Thyroid gland (tissue), 4 donors: Measurements from ENCODE around the gene MMP11. TPM values are rescaled to one million over a fixed set of nuclear protein-coding genes. Genes with fewer than 3 reads are reported as not detected.

Source experiments
- DNase-seq, 2 donors: peaks; one replicate each; pipeline ENCODE4 v3.0.0-alpha.2; 2019
- H3K27ac ChIP-seq, 3 donors: fragments of 200-600 bp; sonication (generic); 1 replicate in 2 of 3; 2 replicates in 1 of 3; pipeline ENCODE4 v1.5.1; 2016 to 2019; ENCODE audit warnings: mild to moderate bottlenecking in 1 of 3, moderate library complexity in 1 of 3
- H3K27me3 ChIP-seq: fragments of 200-600 bp; sonication (generic); one replicate; pipeline ENCODE4 v1.5.1; 2019
- H3K36me3 ChIP-seq, 2 donors: fragments of 200-600 bp; sonication (generic); one replicate each; pipeline ENCODE4 v1.5.1; 2016 to 2019
- H3K4me1 ChIP-seq, 2 donors: fragments of 200-600 bp; sonication (generic); one replicate each; pipeline ENCODE4 v1.5.1; 2017 to 2019
- H3K4me3 ChIP-seq, 3 donors: fragments of 200-600 bp; sonication (generic); replicated peaks in 1 of 3; 1 replicate in 2 of 3; 2 replicates in 1 of 3; pipeline ENCODE4 v1.5.1; 2016; ENCODE audit warnings: mild to moderate bottlenecking in 1 of 3
- H3K9me3 ChIP-seq: fragments of 200-600 bp; sonication (generic); one replicate; pipeline ENCODE4 v1.5.1; 2017
- CTCF ChIP-seq, 6 experiments: fragments of 200-600 bp in 3 of 6; fragments of 450-650 bp in 3 of 6; sonication (generic) in 3 of 6; IDR thresholded peaks; one replicate each; pipeline ENCODE4 v1.5.1; 2016 to 2019; ENCODE audit warnings: antibody characterized with exemption in 6 of 6, mild to moderate bottlenecking in 2 of 6, inconsistent platforms in 1 of 6, moderate library complexity in 1 of 6
- POLR2A ChIP-seq, 2 donors: fragments of 450-650 bp; IDR thresholded peaks; one replicate each; pipeline ENCODE4 v1.6.1; 2017; ENCODE audit warnings: antibody characterized with exemption in 2 of 2, mild to moderate bottlenecking in 2 of 2, moderate library complexity in 1 of 2
- WGBS, 2 donors: methylation state at CpG; one replicate each; pipeline ENCODE4 v1.1.5; 2017; 5-methylcytosine and 5-hydroxymethylcytosine counted together
- intact Hi-C: fragments of 100-400 bp; cut with DNase I; formaldehyde crosslinking; loops from one replicate; pipeline ENCODE4 v1.15.1; 2023
- total RNA-seq, 4 donors: library from RNA; depleted of rRNA; stranded (reverse); fragments of >200 nt; gene quantifications; one replicate each; pipeline ENCODE4 v1.2.3, GENCODE V29; 2016

MMP11 gene
- total RNA-seq, 4 donors from 2014 or later, result 0.38 to 2.3 (median 1.7) TPM

GRCh38 chr22:23791738-23792645, 19.3 kb downstream of the MMP11 start:
- no peak for TF ChIP-seq POLR2A (IDR thresholded peaks at IDR 0.05)
- intact Hi-C loops, result no loop called here
- Histone ChIP-seq H3K4me1 (peaks cover 16% of the 10 kb centered on the region in 2 donors), H3K27me3 (no peaks in the 10 kb centered on the region), H3K4me3 (no peak overlapping the region), H3K9me3 (no peaks in the 10 kb centered on the region), H3K27ac (no peak overlapping the region), H3K36me3 (peaks cover 32 to 41% of the 10 kb centered on the region in 2 donors)
- 91% methylated on average over 18 to 19 of the region's 25 CpGs for WGBS, 2 donors
- no peak for DNase-seq

GRCh38 chr22:23793326-23793725, 20.7 kb downstream of the MMP11 start:
- Histone ChIP-seq H3K4me1 (peaks cover 8 to 9% of the 10 kb centered on the region in 2 donors), H3K9me3 (no peaks in the 10 kb centered on the region), H3K4me3 (no peak overlapping the region), H3K27ac (no peak overlapping the region), H3K36me3 (peaks cover 37 to 48% of the 10 kb centered on the region in 2 donors), H3K27me3 (no peaks in the 10 kb centered on the region)
- no peak for DNase-seq
- WGBS, 2 donors, result 95% methylated on average over 8 of the region's 8 CpGs
- no peak for TF ChIP-seq POLR2A (IDR thresholded peaks at IDR 0.05)
- TF ChIP-seq CTCF (IDR thresholded peaks at IDR 0.05), result no peak
- intact Hi-C loops, result no loop called here

GRCh38 chr22:23796461-23796860, 23.8 kb downstream of the MMP11 start:
- intact Hi-C loops, result no loop called here

DNA sequence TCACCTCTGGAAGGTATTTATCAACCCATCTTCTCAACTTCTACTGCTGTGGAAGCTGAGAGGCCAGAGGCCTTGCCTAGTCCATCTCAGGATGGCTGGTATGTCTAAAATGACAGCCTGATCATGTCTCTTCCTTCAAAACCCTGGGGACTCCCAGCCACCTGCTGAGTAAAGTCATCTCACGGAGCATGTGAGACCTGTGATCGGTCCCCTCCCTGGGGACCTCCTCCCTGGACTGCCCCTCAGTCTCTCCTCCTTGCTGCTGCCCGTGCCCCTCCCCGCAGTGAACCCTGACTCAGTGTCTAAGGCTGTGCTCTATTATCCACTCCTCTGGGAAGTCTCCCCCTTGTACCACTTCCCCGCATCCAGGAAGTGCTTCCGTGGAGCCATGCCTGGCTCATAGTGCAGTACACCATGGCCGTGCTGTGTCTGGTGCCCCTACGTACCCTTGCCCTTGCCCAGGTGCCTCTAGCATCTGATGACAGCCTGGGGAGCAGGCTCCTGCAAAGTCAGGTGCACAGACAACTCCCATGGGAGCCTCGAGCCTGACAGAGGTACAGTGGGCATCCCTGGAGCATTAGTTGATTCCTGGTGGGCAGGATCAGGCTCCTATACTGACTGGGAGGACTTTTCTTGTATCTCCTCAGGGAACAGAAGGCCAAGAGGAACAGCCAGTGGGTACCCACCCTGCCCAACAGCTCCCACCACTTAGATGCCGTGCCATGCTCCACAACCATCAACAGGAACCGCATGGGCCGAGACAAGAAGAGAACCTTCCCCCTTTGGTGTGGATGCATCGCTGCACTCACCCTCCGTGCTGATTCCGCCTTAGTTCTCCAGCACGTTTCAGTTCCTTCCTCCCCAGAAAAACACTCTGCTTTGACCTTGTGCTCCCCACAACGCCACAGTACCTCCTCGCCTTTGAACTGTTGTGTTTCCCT, 27.9 kb downstream of the MMP11 start:
- H3K36me3 ChIP-seq, result peaks cover 65 to 74% of the 10 kb centered on the region in 2 donors
- H3K4me3 ChIP-seq, result no peak overlapping the region
- H3K9me3 ChIP-seq, result no peaks in the 10 kb centered on the region
- 90 to 92% methylated on average over 17 to 18 of the region's 18 CpGs for WGBS, 2 donors
- no peak overlapping the region for H3K27ac ChIP-seq
- TF ChIP-seq CTCF (IDR thresholded peaks at IDR 0.05), result no peak
- TF ChIP-seq POLR2A (IDR thresholded peaks at IDR 0.05), result no peak
- intact Hi-C loops, result no loop called here
- no peaks in the 10 kb centered on the region for H3K27me3 ChIP-seq
- H3K4me1 ChIP-seq, result peaks cover 0 to 9% of the 10 kb centered on the region in 2 donors
- no peak for DNase-seq

More at GRCh38 chr22:23796461-23796860, 23.8 kb downstream of the MMP11 start:
- H3K4me1 ChIP-seq, result peaks cover 0 to 8% of the 10 kb centered on the region in 2 donors
- no peak overlapping the region for H3K4me3 ChIP-seq
- no peaks in the 10 kb centered on the region for H3K9me3 ChIP-seq
- WGBS, 2 donors, result 81 to 87% methylated on average over 5 of the region's 5 CpGs
- no peak overlapping the region for H3K27ac ChIP-seq
- TF ChIP-seq POLR2A (IDR thresholded peaks at IDR 0.05) (no peak), CTCF (IDR thresholded peaks at IDR 0.05) (no peak)
- H3K36me3 ChIP-seq, result peaks cover 54 to 67% of the 10 kb centered on the region in 2 donors
- no peaks in the 10 kb centered on the region for H3K27me3 ChIP-seq
- DNase-seq, result no peak

DNA sequence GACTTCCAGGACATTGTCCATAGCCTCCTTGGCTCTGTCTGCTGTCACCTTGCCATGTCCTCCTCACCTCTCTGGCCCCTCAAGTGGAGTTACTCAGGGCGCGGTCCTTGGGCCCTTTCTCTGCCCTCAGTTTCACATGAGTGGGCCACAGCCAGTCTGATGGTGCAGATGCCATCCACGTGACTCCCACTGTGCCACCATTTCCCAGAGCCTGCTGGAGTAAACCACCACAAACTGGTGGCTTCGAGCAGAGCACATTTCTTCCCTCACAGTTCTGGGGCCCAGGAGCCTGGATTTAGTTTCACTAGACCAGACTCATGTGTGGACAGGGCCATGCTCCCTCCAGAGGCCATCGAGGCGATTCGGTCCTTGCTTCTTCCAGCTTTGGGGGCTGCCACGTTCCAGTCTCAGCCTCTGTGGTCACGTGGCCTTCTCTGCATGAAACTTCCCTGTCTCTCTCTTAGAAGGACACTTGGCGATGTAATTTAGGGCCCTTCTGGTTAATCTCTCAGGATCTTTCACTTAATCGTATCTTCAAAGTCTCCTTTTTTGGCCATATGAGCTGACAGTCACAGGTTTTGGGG, 28.7 kb downstream of the MMP11 start:
- peak overlapping the region; percentile 27 to 56 (median 45) for H3K27ac ChIP-seq
- intact Hi-C loops, result no loop called here

More for the DNA sequence above, 28.7 kb downstream of the MMP11 start:
- DNase-seq, result peak; percentile 77 to 78
- WGBS, 2 donors, result 77 to 81% methylated on average over 11 of the region's 11 CpGs
- Histone ChIP-seq H3K36me3 (peaks cover 66 to 75% of the 10 kb centered on the region in 2 donors), H3K9me3 (no peaks in the 10 kb centered on the region), H3K4me1 (peaks cover 0 to 9% of the 10 kb centered on the region in 2 donors), H3K4me3 (no peak overlapping the region), H3K27me3 (no peaks in the 10 kb centered on the region)
- no peak for TF ChIP-seq POLR2A (IDR thresholded peaks at IDR 0.05)
- no peak for TF ChIP-seq CTCF (IDR thresholded peaks at IDR 0.05)
